ENCODE measurements around the gene MAN2B2. TPM values are rescaled to one million over a fixed set of nuclear protein-coding genes. Genes with fewer than 3 reads are reported as not detected.
"Not testable (repeated sequence)": the region's sequence is repeated elsewhere in the genome, so short reads cannot be mapped to it uniquely, and the experiment has no call there.

MAN2B2 gene
- total RNA-seq, 2 donors from 2014 or later: 22.4 to 28.3 TPM

GRCh38 chr4:6671648-6672047, 96.7 kb downstream of the MAN2B2 start:
- Histone ChIP-seq H3K36me3 (replicated peaks in 1 of 2; ENCODE audit: insufficient read depth in 1 of 2, low read depth in 2 of 2) (no peaks in the 10 kb centered on the region), H3K4me3 (no peak overlapping the region), H3K9me3 (no peaks in the 10 kb centered on the region), H3K27ac (no peak overlapping the region), H3K4me1 (peaks cover 30% of the 10 kb centered on the region), H3K27me3 (no peaks in the 10 kb centered on the region)
- TF ChIP-seq CTCF (IDR thresholded peaks at IDR 0.05): no peak
- no peak for TF ChIP-seq POLR2A (IDR thresholded peaks at IDR 0.05)
- intact Hi-C loops (cut with DNase I): no loop called here
- ATAC-seq: no peak
- DNase-seq: no peak
- 89 to 93% methylated on average over 1 of the region's 1 CpG for WGBS, 2 donors

- intact Hi-C loops (cut with DNase I): no loop called here
- ATAC-seq (no peak), DNase-seq (no peak)
- Histone ChIP-seq H3K4me3 (no peak overlapping the region), H3K27me3 (no peaks in the 10 kb centered on the region), H3K36me3 (replicated peaks in 1 of 2; ENCODE audit: insufficient read depth in 1 of 2, low read depth in 2 of 2) (no peaks in the 10 kb centered on the region), H3K27ac (no peak overlapping the region), H3K9me3 (no peaks in the 10 kb centered on the region), H3K4me1 (peaks cover 35% of the 10 kb centered on the region)
- TF ChIP-seq POLR2A (IDR thresholded peaks at IDR 0.05) (no peak), CTCF (IDR thresholded peaks at IDR 0.05) (no peak)
- WGBS, 2 donors: 93 to 98% methylated on average over 19 of the region's 19 CpGs
Measured at GRCh38 chr4:6672131-6672530, 97.1 kb downstream of the MAN2B2 start.

DNA sequence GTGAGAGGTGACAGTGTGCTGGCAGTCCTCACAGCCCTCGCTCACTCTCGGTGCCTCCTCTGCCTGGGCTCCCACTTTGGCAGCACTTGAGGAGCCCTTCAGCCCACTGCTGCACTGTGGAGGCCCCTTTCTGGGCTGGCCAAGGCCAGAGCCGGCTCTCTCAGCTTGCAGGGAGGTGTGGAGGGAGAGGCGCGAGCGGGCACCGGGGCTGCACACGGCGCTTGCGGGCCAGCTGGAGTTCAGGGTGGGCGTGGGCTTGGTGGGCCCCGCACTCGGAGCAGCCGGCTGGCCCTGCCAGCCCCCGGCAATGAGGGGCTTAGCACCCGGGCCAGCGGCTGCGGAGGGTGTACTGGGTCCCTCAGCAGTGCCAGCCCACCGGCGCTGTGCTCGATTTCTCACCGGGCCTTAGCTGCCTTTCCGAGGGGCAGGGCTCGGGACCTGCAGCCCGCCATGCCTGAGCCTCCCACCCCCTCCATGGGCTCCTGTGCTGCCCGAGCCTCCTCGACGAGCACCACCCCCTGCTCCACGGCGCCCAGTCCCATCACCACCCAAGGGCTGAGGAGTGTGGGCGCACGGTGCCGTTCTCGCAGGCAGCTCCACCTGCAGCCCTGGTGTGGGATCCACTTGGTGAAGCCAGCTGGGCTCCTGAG, 97.7 kb downstream of the MAN2B2 start:
- intact Hi-C loops (cut with DNase I); DNase-seq; H3K36me3 ChIP-seq (replicated peaks in 1 of 2; ENCODE audit: insufficient read depth in 1 of 2, low read depth in 2 of 2); H3K27me3 ChIP-seq; ATAC-seq; H3K4me3 ChIP-seq; H3K27ac ChIP-seq; H3K9me3 ChIP-seq: not testable (repeated sequence)
- 92 to 99% methylated on average over 11 to 28 of the region's 34 CpGs for WGBS, 2 donors
- H3K4me1 ChIP-seq: peaks cover 36% of the 10 kb centered on the region

Other genes with a start within 250 kb of the MAN2B2 start
- under 1 TPM; 0.66 to 0.78 TPM for gene PPP2R2C, start 102.6 kb upstream of the MAN2B2 start, total RNA-seq
- gene MRFAP1, start 65.5 kb downstream of the MAN2B2 start, total RNA-seq: 100 to 1,000 TPM in 1 of 2 donors, 10 to 100 TPM in 1; 97.9 to 115 TPM
- gene S100P, start 118.7 kb downstream of the MAN2B2 start, total RNA-seq: 1 to 10 TPM in 1 of 2 donors, not detected in 1; 1.0 TPM
- 10 to 100 TPM; 34.3 to 44.1 TPM for gene MRFAP1L1, start 134.7 kb downstream of the MAN2B2 start, total RNA-seq
- 10 to 100 TPM; 16.5 to 17.1 TPM for gene BLOC1S4, start 141.0 kb downstream of the MAN2B2 start, total RNA-seq
- gene KIAA0232, start 207.5 kb downstream of the MAN2B2 start, total RNA-seq: 10 to 100 TPM in 1 of 2 donors, 1 to 10 TPM in 1; 9.6 to 15.0 TPM